CD4-positive, alpha-beta T cell treated with Interleukin-17A for 1 hour (primary cell): ENCODE data around the gene GABPB1.

ENCODE experiments used
- DNase-seq: peaks from one replicate; pipeline ENCODE4 v3.0.0-alpha.2; 2020

Gene GABPB1

DNA sequence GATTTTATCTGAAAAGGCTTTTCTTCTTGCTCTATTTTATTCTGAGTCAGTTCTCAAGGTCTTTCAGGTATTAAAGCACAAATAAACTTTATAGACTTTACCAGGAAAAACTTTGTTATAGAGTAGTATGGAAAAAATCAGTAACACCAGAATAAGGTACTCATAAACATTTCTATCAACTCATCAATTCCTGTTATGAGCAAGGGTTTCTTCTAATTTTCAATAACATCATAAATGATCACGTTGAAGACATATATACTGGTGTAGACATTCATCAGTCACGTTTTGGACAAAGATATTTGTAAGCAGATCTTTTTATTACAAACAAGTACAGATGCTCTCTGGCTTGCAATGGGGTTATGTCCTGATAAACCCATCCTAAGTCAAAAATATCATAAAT lies 79.9 kb downstream of the GABPB1 start:
- no peak for DNase-seq

DNA sequence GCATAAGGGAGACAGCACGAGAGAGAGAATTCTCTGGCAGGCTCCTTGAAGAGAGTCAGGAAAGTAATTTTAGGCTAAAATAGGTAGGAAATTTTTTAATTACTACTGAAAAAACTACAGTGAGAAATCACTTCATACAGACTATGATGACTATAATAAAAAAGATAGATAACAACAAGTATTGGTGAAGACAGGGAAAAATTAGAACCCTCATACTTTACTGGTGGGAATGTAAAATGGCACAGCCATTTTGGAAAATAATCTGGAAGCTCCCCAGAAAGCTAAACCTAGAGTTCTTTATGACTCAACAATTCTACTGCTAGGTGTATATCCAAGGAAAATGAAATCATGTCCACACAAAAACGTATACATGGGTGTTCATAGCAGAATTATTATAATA lies 87.4 kb downstream of the GABPB1 start:
- DNase-seq = no peak

DNA sequence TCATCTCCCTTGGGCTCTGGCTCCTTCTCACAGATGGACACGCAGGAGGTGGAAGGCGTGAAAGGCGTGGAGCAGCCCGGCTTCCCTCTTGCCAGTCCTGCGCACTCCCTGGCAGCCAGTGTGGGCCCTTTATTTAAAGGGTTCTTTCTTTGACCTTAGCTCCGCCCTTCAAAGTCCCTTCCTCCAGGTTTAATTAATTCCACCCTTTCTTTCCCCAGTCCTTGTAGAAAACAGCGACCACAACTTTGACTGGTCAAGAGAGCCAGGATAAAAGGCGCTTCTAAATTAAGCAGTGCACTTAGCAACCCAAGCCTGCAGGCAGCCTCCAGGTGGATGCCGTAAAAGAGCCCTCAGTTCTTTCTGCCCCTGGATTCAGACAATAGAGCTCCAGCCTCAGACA lies 89.4 kb downstream of the GABPB1 start, which contains the start of gene HDC:
TSS of gene HDC (minus strand) at position 107 of the 400 bp plus-strand sequence. CDS start at position 4, 103 bp downstream.
- DNase-seq = no peak

DNA sequence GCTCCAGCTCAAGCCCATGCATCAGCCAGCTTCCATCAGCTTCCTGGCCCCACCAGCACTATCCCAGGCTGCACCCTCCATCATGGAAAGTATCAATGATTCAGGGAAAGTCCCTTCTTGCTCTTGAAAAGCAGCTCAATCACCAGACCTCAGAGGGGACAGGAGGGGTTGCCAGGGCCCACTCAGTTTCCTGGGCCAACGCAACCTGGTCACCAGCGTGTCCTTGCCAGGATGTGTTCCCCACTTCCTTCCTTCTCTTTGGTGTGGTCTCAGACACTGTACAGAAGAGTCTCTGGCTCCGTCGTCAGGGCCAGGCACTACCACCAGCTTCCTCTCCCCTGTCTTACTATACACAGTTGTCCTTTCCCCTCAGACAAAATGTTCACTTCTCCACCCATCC lies 92.5 kb downstream of the GABPB1 start:
- peak; percentile 59 for DNase-seq

DNA sequence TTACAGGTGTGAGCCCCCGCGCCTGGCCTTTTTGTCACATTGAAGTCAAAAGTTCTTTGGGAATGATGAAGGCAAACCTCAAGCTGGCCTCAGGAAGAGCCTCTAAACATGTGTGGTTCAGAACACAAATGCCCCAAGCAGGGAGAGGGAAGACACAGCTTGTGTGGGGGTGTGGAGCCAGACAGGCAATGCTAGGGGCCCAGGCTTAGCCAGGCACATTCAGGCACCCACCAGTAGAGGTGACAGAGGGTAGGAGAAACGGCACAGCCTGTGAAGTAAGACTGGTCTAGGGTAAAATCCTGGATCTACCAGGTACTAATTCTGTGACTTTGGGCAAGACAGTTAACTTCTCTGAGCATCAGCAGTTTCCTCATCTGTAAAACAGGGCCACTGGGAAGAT lies 93.0 kb downstream of the GABPB1 start:
- peak; percentile 17 for DNase-seq

DNA sequence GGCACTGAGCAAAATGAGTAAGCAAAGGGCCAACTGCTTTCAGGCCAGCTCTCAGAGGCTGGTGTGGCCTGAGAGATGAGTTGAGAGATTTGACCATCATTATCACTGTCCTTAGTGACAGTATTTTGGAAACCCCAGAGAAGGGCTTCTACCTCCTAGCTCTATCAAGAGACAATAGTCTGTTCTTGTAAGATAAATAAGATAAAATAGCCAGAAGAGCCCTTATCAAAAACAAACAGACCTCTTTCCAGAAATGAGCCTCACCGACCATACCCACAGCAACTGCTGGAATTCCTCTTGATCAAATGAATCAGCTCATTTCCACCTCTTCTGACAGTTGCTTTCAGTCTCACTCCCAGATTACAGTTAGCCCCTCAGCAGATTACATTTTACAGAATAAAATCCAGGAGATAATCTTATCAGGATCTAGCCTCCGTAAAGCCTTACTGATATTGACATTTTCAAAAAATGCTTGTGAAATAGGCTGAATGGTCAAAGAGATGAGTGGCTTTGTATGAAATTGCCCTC lies 94.0 kb downstream of the GABPB1 start:
- DNase-seq = no peak

DNA sequence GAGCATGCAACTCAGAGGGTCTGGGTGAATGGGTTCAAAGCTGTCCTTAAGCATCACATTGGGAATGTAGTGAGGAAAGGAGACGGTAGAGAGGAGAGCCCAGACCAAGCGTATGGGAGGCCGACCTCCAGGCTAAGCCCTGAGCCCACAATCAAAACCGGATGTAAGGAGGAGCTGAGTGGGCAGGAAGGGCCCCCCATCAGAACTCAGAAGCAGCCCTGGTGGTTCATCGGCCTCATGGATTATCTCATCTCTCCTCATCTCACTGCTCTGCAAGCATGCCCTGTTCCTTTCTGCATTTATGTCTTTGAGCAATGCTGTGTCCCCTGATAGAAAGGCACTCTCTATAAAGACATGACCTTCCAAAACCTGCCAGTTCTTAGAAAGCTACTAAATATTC lies 95.7 kb downstream of the GABPB1 start:
- no peak for DNase-seq

DNA sequence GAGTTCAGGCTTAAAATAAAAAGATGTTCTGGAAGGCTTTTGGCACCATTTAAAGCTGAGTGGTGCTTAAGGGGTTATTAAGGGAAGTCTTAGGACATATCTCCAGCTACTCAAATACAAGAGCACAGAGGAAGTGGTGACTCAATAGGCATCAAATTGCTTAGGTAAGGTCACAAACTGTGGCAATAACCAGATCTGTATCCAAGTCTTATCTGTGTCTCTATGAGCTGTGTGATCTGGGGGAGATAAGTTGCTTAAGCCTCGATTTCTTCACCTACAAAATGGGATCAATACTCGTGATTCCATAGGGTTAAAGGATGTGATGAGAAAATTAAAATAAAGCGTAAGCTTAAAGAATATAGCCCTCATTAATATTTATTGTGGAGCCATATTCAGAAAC lies 97.1 kb downstream of the GABPB1 start:
- no peak for DNase-seq

DNA sequence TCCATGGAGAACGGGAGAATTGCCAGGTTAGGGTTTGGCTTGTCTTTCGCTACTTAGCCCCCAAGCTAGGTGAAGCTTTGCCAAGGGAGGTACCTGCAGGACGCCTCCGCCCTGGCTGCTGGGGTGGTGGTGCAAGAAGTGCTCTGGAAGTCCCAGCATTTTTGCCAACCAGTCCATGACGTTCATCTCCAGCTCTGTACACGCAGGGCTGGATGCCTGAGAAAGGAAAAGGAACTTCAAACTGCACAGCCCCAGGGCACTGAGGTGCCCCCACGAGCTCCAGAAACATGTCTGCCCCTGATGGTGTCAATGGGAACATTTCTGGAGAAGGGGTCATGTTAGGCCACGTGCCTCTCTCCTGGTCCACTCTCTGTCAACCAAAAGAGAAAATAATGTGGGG lies 97.7 kb downstream of the GABPB1 start:
- no peak for DNase-seq

DNA sequence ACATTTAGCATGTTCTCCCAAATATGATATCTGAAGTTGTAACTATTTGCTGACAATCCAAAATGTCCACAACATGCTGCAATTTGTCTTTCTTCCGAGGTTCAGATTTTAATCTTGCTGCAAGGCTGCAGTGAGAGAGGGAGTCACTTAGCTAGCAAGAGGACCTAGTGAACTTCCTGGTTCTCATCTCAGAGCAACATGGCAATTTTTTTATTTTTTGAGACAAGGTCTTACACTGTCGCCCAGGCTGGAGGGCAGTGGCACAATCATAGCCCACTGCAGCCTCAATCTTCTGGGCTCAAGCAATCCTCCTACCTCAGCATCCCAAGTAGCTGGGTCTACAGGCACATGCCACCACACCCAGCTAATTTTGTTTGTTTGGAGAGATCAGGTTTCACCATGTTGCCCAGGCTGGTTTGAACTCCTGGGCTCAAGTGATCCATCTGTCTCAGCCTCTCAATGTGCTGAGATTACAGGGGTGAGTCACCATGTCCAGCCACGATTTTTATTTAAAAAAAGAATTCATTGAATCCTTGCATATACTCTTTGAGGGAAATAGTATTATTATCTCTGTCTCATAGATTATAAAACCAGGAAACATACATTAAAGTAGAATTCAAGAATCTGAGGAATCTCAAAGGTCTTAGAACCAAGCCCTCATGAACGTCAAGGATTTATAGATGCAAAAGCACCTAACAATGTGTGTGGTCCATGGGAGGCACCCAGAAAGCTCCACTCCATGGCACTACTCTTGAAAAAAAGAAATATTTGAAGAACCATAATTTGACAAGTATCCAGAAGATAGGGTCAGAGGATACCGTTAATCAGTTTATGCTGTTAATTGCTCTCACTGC lies 98.6 kb downstream of the GABPB1 start:
- DNase-seq = no peak

DNA sequence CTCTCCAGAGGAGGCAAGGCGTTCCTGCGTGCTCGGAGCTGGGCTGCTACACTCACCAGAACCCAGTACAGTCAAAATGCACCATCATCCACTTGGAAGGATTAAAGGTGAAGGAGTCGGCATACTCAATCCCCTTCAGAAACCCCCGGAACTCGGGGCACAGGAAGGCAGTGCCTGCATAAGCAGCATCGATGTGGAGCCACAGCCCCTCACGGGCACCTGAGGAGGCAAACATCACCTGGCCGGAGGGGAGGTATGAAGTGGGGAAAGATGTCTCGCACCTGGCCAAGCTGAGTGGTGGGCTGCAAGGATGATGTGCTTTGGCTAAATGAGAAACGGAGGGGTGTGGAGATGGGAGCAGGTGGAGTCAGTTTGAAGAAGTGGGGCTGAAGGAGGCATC lies 102.4 kb downstream of the GABPB1 start:
- no peak for DNase-seq

DNA sequence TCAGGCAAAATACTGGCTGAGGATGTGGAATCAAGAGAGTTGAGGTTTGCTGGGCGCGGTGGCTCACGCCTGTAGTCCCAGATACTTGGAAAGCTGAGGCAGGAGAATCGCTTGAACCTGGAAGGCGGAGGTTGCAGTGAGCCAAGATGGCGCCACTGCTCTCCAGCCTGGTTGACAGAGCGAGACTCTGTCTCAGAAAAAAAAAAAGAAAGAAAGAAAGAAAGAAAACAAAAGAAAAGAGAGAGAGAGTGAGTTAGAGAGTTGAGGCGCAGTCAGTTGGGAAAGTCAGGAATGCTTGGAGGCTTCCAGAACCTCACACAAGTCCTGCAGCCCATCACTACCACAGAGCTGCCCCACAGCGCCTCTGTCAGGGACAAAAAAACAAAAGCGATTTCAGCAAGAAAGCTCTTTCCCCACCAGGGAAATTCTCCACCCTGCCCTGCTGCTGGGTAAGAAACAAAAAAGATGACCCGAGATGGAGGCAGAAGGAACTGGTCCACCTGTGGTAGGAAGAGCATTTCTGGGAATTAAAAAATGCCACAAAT lies 103.3 kb downstream of the GABPB1 start:
- DNase-seq = no peak

DNA sequence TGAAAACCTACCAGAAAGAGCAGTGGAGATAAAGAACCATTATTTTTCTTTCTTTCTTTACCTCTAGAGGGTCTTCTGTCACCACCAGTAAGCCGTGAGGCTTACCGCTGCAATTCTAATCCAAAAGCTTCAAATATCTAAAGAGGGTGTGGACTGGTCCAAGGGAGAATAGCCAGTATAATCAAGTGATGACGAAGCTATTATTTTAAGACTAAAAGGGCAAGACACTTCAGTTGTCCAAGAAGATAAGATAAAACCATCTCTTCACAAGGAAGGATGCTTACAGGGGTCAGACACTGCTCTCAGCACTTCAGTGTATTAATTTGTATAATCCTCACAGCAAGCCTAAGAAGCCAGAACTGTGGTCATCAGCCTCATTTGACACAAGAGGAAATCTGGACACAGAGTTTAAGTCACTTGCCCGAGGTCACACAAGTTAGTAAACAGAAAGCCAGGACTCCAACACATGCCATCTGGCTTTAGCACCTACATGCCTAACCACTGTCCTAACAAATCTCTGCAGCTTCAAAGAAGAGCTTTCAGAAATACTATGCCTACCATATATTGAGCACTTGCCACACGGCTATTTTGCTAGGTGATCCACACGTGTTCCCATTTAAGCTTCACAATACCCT lies 104.1 kb downstream of the GABPB1 start:
- no peak for DNase-seq

DNA sequence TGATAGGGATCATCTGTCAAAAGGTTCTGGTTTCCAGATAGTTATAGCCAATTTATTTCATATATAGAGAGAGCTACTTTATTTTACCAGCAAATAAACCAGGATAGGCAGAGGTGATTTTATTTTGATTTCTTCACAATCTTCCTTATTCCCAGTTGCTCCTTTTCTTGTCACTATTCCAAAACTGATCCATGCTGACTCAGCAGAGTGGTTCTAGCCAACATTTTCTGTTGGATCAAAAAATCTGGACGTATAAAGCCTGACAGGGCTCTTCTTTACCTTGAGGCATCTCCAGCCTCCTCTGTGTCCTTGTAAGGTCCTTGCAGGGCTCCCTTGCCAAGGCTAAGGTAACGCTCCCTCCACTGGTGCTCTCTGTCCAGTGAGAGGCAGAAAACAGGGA lies 105.3 kb downstream of the GABPB1 start:
- no peak for DNase-seq

DNA sequence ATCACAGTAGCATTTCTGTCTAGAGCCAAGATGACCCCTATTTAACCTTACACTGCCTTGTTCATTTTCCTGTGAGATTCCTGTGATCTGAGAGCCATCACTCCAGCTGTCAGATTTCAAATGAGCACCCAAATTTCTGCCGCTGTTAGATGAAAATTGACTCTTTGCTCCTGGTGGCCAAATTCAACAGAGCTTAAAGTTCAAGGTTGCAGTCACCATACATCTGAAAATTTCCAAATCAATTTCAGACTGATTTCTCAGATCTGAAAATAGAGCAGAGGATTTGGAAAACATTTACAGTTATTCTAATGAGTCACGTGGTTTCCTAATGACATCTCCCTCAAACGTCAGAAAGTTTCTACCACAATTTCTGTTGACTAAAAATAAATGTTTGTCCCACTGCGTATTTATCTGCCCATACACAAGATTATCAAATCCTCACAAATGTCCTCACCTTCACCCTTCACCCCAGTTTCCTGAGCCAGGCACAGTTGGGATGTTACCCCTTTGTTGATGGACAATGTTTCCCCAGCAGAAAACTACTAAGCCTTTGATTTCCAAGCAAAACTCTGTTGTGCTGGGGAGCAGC lies 105.9 kb downstream of the GABPB1 start:
- no peak for DNase-seq

DNA sequence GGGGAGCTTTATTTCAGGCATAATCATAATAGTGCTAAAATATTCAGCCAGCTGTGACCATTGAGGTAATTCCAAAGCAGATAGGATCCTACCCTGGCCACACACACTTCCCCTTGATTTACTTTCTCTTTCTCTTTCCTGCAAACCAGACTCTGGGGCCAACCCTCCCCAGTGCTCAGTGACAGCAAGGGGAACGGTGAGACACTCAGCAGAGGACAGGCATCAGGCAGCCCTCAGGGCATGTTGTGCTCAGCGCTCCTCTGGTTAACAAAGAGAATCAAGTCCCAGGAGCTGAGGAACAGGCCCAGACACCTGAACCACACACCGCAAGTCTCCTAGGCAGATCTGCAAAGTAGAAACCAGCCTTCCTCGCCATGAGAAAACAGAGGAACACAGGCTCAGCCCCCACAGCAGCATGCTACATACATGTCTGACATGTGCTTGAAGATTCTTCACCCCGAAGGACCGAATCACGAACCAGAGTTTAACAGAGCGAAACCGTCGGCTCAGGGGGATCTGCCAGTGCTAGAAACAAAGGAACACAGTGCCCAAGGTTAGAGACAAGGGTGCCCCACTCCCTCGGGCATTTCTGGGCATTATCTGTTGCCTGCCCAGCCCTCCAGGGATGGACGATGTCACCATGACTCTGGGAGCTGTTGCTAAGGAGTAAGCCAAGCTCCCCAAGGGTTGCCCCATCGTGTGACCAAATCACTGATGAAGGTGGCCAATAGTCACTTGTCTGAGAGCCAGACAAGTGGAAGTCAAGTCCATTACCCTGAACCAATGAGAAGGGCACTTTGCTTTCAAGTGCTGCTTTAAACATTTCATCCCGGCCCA lies 107.0 kb downstream of the GABPB1 start:
- peak; percentile 59 for DNase-seq

DNA sequence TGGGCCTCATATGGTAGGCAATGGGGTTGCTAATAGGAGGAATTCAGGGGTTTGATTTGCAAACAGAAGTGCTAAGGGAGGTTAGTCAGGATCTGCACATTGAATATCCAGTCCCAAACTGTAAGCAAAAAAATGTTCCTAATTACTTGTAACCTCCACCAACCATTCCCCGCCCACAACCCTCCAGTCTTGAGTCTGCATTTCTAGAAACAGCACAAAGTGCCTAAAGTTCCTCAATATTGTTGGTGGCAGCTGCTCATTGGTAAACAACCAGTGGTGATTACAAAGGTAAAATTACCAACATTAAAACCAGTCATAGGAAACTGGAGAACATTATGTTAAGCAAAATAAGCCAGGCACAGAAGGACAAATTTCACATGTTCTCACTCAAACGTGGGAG lies 108.4 kb downstream of the GABPB1 start:
- no peak for DNase-seq

DNA sequence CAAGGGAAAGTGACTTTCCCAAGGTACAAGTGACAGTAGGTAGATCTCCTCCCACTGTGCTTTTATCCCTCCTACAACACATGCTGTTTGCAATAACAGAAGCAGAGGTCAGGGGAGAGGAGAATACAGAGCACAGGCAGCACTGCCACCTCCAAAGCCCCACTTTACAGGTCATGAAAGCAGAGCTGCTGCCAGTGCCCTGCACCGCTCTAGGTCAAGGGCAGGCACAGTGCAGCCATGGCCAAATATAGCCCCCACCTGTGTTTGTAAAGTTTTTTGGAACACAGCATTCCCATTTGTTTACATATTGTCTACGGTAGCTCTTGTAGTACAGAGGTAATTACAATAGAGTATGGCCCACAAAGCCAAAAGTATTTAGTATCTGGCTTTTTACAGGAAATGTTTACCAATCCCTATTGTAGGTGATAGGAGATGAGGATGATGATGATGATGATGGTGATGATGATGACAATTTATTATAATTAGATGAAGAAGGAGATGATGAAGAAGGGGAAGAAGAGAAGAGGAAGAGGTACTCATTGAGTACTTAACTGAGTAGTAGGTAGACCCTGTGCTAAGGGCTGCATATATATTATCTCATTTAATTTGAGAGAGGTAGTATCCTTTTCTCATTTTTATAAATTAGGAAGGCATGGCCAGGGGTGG lies 109.9 kb downstream of the GABPB1 start:
- no peak for DNase-seq

DNA sequence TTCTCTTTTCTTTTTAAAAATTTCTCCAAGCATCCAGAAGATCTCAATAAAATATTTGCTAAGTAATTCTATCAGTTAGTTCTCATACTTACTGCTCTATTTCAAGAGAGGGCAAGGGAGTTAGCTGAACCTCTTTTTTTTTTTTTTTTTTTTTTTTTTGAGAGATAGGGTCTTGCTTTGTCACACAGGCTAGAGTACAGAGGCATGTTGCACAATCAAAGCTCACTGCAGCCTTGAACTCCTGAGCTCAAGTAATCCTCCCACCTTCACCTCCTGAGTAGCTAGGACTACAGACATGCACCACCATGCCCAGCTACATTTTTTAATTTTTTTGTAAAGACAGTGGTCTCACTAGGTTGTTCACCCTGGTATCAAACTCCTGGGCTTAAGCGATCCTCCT lies 110.8 kb downstream of the GABPB1 start:
- no peak for DNase-seq

DNA sequence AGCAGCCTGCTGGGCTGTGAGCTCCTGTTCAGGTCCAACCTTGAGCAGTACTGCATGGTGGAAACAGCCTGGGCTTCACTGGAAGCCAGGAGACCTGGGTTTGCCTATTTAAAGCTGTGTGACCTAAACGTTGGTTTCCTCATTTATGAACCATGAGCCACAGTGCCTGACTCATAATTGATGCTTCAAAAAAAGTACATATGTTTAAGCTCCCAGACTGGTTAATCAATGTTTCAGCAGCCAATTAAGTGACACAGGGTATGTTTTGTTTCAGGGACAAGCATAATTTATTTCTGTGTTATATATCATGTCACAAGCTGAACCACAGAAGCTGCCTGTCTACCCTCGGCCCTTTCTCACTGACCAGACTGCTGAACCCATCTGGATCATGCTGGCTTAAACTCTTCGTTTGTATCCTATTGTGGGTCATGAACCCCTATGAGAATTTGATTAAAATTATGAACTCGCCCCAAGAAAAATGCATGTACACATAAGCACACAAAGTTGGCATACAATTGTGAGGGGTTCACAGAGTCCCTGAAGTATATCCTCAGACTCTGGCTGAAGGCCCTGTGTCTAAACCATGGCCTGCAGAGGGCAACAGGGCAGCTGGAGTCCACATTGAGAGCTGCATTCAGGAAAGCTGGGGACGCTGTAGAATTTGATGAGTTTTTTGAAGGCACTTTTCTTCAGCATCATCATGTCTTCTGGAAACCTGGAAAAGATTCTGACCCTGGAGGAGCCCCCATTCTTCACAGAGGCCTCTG lies 113.1 kb downstream of the GABPB1 start:
- no peak for DNase-seq

DNA sequence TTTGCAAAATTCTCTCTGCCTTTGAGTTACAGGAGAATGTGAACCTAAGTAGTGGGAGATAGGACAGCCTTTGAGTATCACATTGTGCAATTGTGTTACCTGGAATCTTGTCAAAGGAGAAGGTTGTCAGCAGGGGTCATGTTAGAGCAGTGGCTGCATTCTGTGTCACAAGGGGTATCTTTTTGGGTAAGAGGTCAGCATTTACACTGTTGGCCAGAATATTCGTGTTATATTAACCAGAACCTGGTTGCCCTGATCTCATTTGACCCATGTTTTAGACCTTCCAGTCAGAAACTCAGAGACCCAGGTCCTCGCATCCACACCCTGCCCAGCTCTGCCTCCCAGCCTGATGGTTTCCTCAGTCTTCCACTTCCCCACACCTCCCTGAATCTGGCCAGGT lies 116.7 kb downstream of the GABPB1 start:
- no peak for DNase-seq
